Dedifferentiated amniotic fluid mesenchymal stem cell (primary cell): Measurements from ENCODE around the gene CYFIP1.

ENCODE experiments used
- DNase-seq: peaks from one replicate; pipeline ENCODE4 v3.0.0-alpha.2; 2016; ENCODE audit errors: extremely low spot score

The CYFIP1 gene

DNA sequence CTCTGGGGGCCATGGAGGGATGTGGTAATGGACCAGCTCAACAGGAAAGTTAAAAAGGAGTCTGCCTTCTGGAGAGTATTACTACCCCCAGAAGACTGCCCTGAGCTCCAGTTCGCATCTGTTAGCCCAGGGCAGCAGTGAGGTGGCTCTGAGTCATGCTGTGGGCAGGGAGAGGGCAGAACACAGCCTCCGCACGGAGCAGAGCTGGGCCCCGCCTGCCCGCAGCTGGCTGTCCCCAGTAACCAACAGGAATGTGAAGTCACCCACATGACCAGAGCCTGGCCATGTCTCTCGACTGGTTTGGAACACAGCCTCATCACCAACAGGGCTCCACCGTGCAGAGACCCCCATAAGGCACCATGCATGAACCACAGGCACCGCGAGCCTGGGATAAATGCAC lies 62.1 kb downstream of the CYFIP1 start:
- no peak for DNase-seq

DNA sequence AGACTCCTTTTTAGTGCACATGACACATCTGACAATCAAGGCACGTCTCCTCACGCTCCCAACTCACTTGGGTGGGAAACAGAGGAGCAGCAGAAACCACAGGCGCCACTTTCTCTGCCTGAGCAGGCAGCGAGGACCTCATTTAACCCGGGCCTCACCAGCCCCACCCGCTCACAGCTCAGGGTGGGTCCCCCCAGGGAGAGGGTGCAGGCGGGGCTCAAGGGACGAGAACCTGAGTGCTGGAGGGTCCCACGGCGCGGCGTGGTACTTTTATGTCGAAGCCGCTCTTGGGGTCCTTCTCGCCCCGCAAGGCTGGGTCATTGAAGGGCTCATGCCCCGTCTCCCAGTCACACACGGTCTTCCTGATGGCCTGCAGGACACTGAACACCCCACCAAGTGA lies 62.6 kb downstream of the CYFIP1 start:
- no peak for DNase-seq

GRCh38 chr15:22916606-22917350 lies 63.4 kb downstream of the CYFIP1 start:
- DNase-seq: no peak

GRCh38 chr15:22915866-22916515 lies 64.2 kb downstream of the CYFIP1 start:
- no peak for DNase-seq

DNA sequence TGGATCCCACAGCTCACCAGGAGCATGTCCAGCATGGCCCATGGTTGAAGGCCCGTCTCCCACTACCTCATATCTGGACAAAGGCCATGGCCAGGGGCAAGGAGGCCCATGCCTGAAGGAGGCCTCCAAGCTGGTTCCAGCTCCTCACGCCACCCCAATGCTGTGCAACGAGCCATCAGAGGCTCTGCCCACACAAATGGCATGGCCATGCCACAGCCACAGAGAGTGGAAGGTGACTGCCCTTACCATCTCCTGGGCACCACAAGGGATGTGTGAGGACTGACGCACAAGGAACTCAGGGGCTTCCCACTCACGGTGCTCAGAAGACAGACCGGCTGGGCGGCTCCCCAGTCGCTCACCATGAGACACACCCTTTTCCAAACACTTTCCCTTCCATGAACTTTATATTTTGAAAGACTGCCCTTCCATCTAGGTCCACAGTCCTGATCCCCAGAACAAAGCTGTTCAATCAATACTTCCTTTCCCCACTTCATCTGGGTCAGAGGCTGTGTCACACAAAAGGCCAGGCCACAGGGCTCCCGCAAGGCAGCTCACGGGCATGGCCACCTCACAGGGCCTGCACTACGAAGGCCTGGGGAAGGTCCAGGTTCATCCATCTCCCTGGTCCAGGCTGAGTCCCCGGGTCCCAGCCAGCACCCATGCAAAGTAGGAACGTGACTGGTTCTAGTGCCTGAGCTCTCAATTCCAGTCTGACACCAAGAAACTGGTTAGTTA lies 66.4 kb downstream of the CYFIP1 start:
- DNase-seq: no peak

- no peak for DNase-seq
Observed at GRCh38 chr15:22912256-22912655, 67.9 kb downstream of the CYFIP1 start.

DNA sequence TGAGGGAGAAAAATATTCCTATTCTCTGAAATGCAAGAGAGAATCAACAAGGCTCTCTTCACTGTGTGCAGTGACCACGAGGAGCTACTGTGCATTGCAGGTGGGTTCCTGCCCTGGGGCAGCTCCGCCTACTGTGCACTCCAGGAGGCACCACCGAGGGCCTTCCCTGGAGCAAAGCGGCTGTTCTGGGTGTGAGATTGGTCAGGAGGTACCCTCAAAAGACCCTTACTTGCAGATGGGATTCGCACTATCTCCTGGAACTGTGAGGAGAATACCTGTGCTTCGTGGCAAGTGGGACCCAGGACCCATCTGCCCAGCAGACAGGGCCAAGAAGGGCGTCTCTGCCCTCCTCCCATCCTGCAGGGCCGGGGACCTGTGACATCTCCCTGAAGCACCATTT lies 68.9 kb downstream of the CYFIP1 start:
- no peak for DNase-seq

DNA sequence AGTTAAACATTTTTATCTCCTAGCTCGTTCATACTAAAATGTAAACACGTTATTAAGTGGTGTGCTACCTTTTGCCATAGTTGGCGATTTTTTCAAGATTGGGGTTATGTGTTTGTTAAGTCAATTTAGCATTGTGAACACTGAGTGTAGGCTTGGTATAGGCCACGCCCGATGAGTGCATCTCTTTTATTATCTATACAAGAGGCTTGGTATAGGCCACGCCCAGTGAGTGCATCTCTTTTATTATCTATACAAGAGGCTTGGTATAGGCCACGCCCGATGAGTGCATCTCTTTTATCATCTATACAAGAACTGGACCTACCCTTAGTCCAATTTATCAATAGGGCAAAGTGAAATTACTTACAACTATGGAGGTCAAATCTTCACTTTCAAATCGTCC lies 71.3 kb downstream of the CYFIP1 start:
- no peak for DNase-seq

DNA sequence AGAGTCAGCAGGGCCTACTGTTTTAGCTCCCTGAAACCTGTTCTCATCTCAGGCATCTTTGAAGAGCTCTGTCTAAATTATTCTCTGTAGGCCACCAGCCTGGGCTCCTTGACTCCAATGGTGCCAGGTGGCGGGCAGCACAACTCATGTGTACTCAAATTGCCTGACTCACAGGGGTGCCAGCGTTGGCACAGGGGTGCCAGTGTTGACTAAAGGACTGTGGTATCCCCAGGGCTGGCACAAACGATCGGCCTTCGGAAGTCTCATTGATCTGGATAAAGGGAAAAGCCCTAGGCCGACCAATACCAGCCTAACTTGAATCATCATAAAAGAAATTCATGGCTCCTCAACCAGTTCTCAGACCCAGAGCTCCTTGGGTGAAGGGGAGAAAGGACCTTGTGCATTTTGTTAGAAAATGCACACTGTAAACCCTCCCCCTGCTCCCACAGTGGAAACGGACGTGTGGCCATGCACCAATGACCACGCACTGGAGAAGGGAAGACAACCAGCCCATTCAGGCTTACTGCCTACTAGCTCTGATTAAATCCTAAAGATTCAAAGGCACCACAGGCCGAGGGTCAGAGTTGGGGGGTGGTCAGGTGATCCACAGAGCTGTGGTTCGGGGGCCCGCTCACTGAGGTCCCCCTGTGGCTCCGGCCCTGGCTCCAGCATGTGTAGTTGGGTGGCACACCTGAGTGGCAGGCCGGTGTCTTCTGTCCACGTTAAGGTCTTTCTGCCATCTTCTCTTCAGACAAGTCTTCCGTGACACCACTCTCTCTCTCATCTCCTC lies 72.8 kb downstream of the CYFIP1 start:
- no peak for DNase-seq

DNA sequence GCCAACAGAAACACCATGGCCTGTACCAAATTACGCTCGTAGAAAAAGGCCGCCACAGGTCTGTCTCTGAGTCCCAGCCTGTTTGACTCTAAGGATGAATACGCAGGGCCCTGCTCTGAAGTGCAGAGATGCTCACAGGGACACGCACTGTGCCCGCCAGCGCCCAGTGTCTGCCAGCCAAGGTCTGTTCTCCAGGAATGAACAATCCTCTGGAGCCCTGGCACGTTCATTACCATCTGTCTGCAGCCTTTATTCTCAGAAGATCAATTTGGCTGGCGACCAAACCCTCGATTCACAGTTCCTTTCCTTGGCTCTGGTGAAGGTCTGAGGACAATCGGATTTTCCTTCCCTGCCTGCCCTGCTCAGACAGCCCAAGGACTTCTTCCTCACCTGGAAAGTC lies 75.4 kb downstream of the CYFIP1 start:
- no peak for DNase-seq

DNA sequence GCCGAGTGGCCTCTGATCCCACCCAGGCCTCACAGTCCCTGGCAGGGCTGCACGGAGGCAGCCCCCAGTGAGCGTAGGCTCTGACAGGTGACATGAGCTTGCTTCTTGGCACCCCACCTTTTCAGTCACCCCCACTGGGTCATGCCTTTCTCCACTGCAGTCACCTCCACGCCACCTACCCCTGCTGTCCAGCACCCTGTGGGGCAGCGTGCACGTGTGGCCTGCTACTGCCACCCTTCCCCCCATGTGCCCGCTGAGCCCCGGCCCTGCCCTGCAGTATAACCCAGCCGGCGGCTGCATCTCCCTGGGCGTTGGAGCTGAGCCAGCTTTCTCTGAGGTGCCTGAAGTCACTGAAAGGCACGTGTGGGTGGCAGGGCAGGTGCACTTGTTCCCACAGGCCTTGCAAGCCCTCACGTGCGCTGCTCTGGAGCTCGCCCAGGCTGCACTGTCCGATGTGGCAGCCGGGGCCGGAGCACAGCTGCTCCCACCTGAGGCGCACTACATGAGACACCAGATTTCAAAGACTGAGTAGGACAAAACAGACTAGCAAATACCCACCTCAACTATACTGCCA lies 76.1 kb downstream of the CYFIP1 start:
- no peak for DNase-seq

DNA sequence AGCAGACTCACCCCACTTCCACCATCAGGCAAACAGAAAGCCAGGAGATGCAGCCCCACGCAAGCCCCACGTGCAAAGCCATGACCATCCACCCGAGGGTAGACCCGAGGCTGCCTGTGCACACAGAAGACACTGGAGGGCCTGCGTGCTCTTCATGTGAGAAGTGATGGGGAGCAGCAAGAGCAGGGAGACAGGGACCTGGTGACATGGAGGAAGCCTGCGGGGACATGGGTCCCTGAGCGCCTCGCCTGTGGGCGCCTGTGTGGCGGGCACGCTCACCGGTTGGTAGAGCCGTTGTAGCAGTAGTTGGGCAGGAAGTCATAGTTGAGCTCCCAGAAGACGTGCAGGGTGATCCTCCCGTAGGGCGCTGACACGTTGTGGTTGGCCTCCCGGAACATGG lies 76.7 kb downstream of the CYFIP1 start:
- no peak for DNase-seq

DNA sequence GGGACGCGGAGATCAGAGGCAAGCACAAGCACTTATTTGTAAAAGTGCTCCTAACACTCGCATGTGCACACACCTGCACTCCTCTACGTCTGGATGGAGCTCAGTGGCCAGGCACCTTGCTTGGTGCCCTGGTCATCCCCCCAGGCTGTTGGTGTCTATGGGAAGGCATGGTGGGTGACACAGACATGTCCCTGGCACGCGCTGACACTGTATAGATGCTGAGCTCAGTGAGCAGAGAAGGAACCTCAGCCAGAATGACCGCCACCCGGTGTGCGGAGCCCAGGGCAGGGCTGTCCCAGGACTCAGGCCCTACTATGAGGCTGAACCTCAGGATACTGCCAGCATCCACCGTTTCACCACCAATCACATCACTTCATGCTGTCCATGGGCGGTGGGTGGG lies 77.2 kb downstream of the CYFIP1 start:
- no peak for DNase-seq

GRCh38 chr15:22902578-22902977 lies 77.6 kb downstream of the CYFIP1 start:
- DNase-seq: no peak

DNA sequence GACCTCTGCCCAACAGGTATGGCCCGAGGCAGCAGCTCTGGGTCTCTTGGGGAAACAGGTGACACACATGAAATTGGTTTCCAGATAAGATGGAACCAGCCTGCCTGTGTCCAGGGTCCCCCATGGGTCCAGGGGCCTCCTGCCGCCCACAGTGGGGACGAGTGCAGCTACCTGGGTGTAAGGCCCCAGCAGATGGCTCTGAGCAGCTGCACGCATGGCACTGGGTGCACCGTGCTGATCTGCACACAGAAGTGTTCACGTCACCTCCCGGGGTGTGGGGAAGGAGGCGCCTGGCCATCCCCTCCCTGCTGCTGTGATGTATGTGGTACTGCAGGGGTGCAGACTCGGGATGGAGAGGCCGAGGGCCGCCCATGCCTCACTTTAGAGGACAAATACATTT lies 78.1 kb downstream of the CYFIP1 start:
- no peak for DNase-seq

DNA sequence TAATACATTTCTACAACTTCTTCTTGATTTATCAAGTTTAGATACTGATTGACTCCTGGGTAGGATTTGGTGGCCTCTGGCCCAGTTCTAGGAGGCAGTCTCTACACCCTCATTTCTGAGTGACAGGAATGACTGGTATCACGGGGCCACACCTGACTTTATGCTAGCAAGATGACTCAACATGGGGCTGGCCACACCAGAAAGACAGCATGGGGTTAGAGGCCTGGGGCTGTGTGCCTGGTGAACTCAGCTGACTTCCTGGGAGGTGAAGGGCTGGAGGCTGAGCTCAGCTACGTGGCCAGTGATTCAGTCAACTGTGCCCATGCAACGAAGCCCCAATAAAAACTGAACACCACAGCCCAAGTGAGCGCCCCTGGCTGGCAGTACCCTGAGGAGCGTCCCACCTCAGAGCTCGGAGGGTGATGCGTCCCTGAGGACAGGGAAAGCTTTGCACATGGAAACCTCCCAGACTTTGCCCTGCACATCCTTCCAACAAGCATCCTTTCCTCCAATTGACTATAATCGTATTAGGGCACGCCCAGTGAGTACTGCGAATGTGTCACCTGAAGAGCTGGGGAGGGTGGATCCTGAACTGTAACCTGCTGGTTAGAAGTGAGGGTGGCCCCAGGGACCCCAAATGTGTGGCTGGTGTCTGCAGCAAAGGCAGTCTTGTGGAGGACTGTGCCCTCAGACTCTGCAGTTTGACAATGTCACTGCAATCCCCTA lies 84.5 kb downstream of the CYFIP1 start:
- DNase-seq: no peak

GRCh38 chr15:22893881-22894280 lies 86.3 kb downstream of the CYFIP1 start:
- no peak for DNase-seq

DNA sequence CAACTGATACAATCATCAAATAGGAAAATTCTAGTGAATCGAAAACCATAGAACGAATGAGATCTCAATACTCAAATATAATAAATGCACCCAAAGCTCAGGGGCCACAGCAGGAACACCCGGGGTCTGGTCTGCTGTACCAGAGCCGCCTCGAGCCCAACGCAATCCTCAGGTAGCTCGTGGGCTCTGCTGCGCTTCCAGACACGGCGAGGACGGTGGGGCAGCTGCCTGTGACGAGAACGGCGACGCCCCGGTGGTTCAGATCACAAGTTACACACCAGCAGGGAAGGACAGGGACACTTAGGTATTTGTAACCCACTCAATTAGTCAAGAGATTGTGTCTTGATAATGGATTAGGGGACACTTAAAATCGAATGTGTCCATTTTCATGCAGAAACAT lies 87.1 kb downstream of the CYFIP1 start:
- no peak for DNase-seq

- DNase-seq: no peak
Observed at GRCh38 chr15:22892333-22892732, 87.8 kb downstream of the CYFIP1 start.

- no peak for DNase-seq
Observed at GRCh38 chr15:22891426-22892210, 88.5 kb downstream of the CYFIP1 start.
